COLO668 (cell line): ENCODE data around the gene TOP3A.
A peak's percentile ranks its signal among the peaks of the same experiment; 100 is the strongest.
"Not testable (repeated sequence)": the region's sequence is repeated elsewhere in the genome, so short reads cannot be mapped to it uniquely, and the experiment has no call there.

ENCODE experiments used
- DNase-seq: peaks from one replicate; lab custom pipeline; 2025; ENCODE audit not compliant: unreplicated experiment; lab: John Stamatoyannopoulos, UW

The TOP3A gene

GRCh38 chr17:18323507-18324139 is 8.8 kb upstream of the TOP3A start:
- DNase-seq: no peak

- no peak for DNase-seq
Measured at GRCh38 chr17:18323007-18323406, 8.2 kb upstream of the TOP3A start.

DNA sequence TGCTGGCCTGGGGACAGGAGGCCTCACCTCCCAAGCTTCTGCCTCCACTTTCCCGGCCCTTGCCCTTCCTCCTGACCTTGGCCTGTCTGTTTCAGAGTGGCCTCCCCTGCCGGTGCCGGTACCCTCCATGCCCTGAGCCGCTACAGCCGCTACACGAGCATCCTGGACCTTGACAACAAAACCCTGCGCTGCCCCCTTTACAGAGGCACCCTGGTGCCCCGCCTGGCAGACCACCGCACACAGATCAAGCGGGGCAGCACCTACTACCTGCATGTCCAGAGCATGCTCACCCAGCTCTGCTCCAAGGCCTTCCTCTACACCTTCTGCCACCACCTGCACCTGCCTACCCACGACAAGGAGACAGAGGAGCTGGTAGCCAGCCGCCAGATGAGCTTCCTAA is 7.7 kb upstream of the TOP3A start:
- DNase-seq: no peak

- no peak for DNase-seq
Measured at GRCh38 chr17:18321309-18321708, 6.5 kb upstream of the TOP3A start.

GRCh38 chr17:18320301-18320700 is 5.5 kb upstream of the TOP3A start:
- no peak for DNase-seq

DNA sequence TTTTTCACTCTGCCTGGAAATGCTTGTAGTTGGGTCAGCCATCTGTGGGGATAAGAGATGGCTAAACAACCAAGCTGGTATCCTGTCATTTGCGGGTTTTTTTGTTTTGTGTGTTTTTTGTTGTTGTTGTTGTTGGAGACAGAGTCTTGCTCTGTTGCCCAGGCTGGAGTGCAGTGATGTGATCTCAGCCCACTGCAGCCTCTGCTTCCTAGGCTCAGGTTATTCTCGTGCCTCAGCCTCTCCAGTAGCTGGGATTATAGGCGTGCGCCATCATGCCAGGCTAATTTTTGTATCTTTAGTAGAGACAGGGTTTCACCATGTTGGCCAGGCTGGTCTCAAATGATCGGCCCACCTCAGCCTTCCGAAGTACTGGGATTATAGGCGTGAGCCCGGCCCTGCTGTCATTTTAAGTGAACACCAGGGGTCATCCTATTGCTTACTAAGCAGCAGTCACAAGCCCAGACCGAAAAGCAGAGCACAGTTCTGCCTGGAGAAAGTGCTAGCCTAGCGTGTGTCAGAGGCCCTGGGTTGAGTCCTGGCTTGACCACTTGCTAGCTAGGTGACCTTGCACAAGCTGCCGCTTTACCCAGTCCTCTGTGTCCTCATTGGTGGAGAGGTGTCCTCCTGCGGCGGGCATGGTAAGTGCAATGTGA is 4.9 kb upstream of the TOP3A start:
- peak; percentile 11 for DNase-seq

DNA sequence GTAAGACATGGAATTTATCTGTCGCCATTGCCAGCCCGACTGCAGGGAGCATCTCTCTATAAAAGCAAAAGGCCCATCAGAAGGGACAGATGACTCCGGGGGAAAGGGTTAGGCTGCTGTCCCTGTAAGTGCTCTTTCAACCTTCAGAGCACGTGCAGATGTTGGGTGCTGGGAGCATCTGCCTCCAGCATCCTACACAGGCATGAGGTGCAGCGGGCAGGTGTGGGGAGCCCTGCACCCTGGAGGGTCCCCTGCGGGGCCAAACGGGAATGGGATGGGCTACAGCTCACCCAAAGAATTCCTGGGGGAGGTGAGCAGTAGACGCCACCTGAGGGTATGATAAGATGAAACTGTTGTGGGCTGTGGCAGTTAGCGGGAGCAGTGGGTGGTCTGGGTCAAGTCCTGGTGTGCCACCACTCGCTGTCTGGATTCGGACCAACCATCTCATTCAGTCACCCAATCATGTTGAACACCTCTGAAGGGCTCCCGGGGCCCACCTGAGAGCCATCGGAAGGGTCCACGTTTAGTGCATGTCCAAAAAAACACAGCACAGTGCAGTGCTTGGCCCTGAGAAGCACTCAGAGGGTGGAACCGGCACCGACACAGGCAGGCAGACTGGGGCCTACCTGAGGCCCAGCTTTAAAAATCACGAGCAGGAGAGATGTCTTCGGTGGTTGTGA is 4.1 kb upstream of the TOP3A start:
- no peak for DNase-seq

DNA sequence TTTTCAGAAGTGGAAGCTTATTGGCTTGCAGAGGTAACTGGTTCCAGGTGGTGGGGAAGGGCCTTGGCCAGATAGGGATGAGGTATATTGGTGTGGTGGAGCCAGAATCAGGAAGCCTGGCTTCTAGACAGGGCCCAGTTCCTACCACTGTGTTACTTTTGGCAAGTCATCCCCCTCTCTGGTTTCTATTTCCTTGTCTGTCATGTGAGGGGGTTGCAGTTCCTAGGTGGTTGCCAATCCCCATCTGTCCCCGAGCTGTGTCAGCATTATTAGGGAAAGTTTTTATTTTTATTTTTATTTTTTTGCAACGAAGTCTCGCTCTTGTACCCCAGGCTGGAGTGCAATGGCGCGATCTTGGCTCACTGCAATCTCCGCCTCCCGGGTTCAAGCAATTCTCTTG is 3.3 kb upstream of the TOP3A start:
- DNase-seq: no peak

DNA sequence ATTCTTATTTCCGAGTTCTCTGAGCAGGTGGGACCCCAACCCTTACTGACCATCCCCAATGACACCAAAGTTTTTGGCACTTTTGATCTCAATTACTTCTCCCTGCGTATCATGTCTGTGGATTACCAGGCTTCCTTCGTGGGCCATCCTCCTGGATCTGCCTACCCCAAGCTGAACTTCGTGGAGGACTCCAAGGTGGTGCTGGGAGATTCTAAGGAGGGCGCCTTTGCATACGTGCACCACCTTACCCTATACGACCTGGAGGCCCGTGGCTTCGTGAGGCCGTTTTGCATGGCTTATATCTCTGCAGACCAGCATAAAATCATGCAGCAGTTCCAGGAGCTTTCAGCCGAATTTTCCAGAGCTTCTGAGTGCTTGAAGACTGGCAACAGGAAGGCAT is 1.2 kb upstream of the TOP3A start:
- no peak for DNase-seq

DNA sequence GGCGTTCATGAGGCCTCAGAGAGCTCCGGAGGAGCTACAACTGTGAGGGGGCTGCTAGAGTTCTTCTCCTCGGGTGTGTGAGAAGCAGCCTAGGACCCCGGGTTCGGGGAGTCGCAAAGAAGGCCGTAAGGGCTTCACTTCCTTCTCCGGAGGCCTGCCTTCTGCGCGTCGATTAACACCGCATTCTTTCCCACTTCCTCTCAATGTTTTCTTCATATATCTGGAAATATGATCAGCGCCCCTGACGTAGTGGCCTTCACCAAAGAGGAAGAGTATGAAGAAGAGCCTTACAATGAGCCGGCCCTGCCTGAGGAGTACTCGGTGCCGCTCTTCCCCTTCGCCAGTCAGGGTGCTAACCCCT is 748 bp upstream of the TOP3A start:
- DNase-seq: no peak

- DNase-seq: peak; percentile 6
Measured at GRCh38 chr17:18314059-18314730, 599 bp downstream of the TOP3A start.

GRCh38 chr17:18309202-18309601 is 5.6 kb downstream of the TOP3A start:
- no peak for DNase-seq

DNA sequence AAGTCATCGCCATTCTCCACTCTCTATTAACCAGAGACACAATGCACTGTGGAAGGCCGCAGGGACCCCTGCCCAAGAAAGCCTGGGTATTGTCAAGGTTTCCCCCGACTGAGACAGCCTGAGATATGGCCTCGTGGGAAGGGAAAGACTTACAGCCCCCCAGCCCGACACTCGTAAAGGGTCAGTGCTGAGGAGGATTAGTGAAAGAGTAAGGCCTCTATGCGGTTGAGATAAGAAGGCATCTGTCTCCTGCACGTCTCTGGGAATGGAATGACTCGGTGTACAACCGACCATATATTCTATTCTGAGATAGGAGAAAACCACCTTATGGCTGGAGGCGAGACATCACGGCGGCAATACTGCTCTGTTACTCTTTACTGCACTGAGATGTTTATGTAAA is 11.6 kb downstream of the TOP3A start:
- DNase-seq: not testable (repeated sequence)

GRCh38 chr17:18300725-18301480 is 13.9 kb downstream of the TOP3A start:
- DNase-seq: no peak

GRCh38 chr17:18298061-18298460 is 16.7 kb downstream of the TOP3A start:
- DNase-seq: not testable (repeated sequence)

GRCh38 chr17:18291718-18292540 is 22.9 kb downstream of the TOP3A start:
- DNase-seq: no peak

DNA sequence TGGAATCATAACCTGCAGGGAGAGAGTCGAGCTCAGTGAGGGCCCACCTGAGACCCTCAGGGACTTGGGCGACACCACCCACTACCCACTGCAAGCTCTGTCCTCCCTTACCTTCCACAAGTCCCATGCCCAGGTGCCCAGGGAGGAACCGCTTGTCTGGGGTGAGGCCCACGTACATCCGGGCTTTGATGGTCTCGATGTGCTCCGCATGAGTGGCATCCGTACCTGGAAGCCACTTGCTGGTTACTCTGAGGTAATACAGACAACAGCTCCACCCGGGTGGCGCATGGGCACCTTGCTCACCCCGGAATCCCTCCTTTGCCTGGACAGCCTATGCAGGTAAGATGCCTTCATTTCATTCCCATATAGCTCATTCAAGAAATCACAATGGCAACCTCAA is 29.5 kb downstream of the TOP3A start:
- no peak for DNase-seq

DNA sequence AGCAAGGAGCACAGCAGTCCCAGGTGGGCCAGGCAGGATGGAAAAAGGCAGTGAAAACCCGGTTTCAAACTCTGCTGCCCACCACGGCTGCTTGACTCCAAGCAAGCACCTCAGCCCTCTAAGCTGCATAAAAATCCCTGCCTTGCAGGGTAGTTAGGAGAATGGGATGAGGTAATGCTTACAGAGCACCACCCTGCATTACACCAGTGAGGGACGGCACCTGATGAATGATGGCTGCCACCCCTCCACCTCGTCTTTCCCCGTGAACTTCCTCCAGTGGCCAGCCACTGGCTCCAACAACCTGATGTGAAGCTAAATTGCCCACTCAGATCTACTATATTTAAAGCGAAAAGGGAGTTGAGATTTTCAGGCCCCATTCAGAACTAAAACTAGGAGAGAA is 33.0 kb downstream of the TOP3A start:
- no peak for DNase-seq

DNA sequence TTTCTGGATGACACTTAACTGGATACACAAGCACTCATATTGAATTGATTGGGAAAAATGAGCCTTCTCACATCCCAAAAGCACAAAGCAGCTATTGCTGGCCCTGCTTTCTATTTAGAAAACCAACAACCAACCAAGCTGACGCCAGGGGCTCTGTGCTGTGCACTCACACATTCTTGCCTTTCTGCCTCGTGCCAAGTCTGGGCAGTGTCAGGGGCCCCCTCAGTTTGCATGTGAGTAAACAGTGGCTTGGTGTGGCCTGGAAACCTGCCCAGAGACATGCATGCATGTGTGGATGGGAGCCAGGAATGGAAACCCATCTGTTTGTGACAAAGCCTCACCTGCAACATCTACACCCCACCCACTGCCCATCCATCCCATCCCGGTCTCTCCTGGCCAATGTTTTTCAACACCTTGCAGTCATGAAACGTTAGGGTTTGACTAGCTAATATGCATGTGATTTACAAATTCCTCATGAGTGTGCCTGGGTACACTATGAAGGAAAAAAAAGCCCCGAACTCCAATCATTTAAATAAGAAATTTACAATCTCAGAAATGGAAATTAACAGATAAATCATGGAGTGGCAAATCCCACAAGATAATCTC is 33.9 kb downstream of the TOP3A start:
- DNase-seq: peak; percentile 47

DNA sequence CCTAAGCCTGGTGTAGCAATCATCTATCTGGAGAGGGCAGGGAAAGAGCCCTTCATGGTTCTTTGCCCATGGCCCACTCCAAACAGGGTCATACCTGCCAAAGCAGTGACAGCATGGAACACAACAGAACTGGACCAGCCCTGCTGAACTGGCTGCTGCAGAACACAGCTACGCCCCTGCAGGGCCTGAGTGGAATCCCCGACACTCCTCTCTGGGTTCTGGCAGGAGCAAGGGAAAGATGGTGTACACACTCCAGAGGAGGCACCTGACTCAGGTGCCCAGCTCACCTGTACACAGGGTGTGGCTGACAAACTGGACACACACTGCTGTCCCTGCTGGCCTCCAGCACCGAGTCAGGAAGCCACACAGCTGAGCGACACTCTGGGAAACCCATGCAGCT is 34.5 kb downstream of the TOP3A start:
- no peak for DNase-seq
